MM.1S (cell line): ENCODE data around the gene C2CD3.

ENCODE experiments used
- DNase-seq: peaks from one replicate; pipeline ENCODE4 v3.0.0-alpha.2; 2015
- H2AFZ ChIP-seq: fragments of 300-600 bp; sonication (generic); 2 replicates; pipeline ENCODE4 v1.6.0; 2016; ENCODE audit warnings: antibody characterized with exemption, low read length
- H3F3A ChIP-seq: fragments of 300-600 bp; sonication (generic); 2 replicates; pipeline ENCODE4 v1.6.1; 2016; ENCODE audit warnings: mild to moderate bottlenecking, antibody characterized with exemption, low read length, moderate library complexity, mixed read lengths; ENCODE audit not compliant: insufficient read depth
- H3K27ac ChIP-seq: fragments of 300-600 bp; sonication (generic); 2 replicates; pipeline ENCODE4 v1.5.1; 2016; ENCODE audit warnings: mild to moderate bottlenecking, low read length
- H3K27me3 ChIP-seq: fragments of 300-600 bp; sonication (generic); replicated peaks from 2 replicates; pipeline ENCODE4 v1.6.0; 2016; ENCODE audit warnings: low read length; ENCODE audit not compliant: insufficient read depth
- H3K36me3 ChIP-seq: fragments of 300-600 bp; sonication (generic); replicated peaks from 2 replicates; pipeline ENCODE4 v1.6.1; 2016; ENCODE audit warnings: mild to moderate bottlenecking, low read length, mixed read lengths; ENCODE audit not compliant: insufficient read depth
- H3K4me1 ChIP-seq: fragments of 300-600 bp; sonication (generic); 2 replicates; pipeline ENCODE4 v1.6.1; 2016; ENCODE audit warnings: low read length, mixed read lengths
- H3K4me2 ChIP-seq: fragments of 300-600 bp; sonication (generic); 2 replicates; pipeline ENCODE4 v1.6.0; 2016; ENCODE audit warnings: low read depth, low read length
- H3K4me3 ChIP-seq: fragments of 300-600 bp; sonication (generic); 2 replicates; pipeline ENCODE4 v1.5.1; 2016; ENCODE audit warnings: low read length, mixed read lengths
- H3K79me2 ChIP-seq: fragments of 300-600 bp; sonication (generic); 2 replicates; pipeline ENCODE4 v1.6.1; 2016; ENCODE audit warnings: mixed run types, low read length, mixed read lengths
- H3K9ac ChIP-seq: fragments of 300-600 bp; sonication (generic); 2 replicates; pipeline ENCODE4 v1.6.1; 2016; ENCODE audit warnings: low read length, mixed read lengths
- H3K9me2 ChIP-seq: fragments of 300-600 bp; sonication (generic); replicated peaks from 2 replicates; pipeline ENCODE4 v1.6.1; 2016; ENCODE audit warnings: mild to moderate bottlenecking, low read length, mixed read lengths; ENCODE audit not compliant: insufficient read depth
- H3K9me3 ChIP-seq: fragments of 300-600 bp; sonication (generic); replicated peaks from 2 replicates; pipeline ENCODE4 v1.6.1; 2016; ENCODE audit warnings: mild to moderate bottlenecking, low read length, mixed read lengths; ENCODE audit not compliant: insufficient read depth
- H4K20me1 ChIP-seq: fragments of 300-600 bp; sonication (generic); 2 replicates; pipeline ENCODE4 v1.6.1; 2016; ENCODE audit warnings: mild to moderate bottlenecking, low read length, moderate library complexity, mixed read lengths; ENCODE audit not compliant: insufficient read depth
- CTCF ChIP-seq: fragments of 300-600 bp; sonication (generic); IDR thresholded peaks from 2 replicates; pipeline ENCODE4 v1.5.1; 2016; ENCODE audit warnings: antibody characterized with exemption, low read length, mixed read lengths
- EZH2 ChIP-seq: fragments of 300-600 bp; sonication (generic); optimal IDR thresholded peaks from 2 replicates; pipeline ENCODE3; 2017; ENCODE audit warnings: low read depth, mild to moderate bottlenecking, antibody characterized with exemption, low read length, mixed read lengths
- EZH2phosphoT487 ChIP-seq: fragments of 300-600 bp; sonication (generic); IDR thresholded peaks from 2 replicates; pipeline ENCODE4 v1.6.1; 2018; ENCODE audit warnings: antibody characterized with exemption, low read length

The C2CD3 gene

DNA sequence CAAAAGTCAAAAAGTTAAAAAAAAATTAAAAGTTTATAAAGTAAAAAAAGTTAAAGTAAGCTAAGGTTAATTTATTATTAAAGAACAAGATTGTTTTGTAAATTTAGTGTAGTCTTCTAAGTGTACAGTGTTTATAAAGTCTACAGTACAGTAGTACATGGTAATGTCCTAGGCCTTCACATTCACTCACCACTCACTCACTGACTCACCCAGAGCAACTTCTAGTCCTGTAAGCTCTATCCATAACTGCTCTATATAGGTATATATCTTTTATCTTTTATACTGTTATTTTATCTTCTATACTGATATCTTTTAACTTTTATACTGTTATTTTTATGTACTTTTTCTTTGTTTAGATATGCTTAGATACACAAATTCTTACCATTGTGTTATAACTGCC, 11.2 kb downstream of the C2CD3 start:
- no peak overlapping the region for H3K27ac ChIP-seq
- no peak overlapping the region for H3K4me3 ChIP-seq
- H3F3A ChIP-seq: no peaks in the 10 kb centered on the region
- no peaks in the 10 kb centered on the region for H3K9me3 ChIP-seq
- H4K20me1 ChIP-seq: no peaks in the 10 kb centered on the region
- H3K4me2 ChIP-seq: no peak overlapping the region
- DNase-seq: no peak
- no peaks in the 10 kb centered on the region for H3K79me2 ChIP-seq
- TF ChIP-seq EZH2 (no peak), EZH2phosphoT487 (no peak), CTCF (no peak)
- no peaks in the 10 kb centered on the region for H3K4me1 ChIP-seq
- H3K9me2 ChIP-seq: no peaks in the 10 kb centered on the region
- no peak overlapping the region for H3K9ac ChIP-seq
- no peaks in the 10 kb centered on the region for H3K27me3 ChIP-seq
- no peak overlapping the region for H2AFZ ChIP-seq
- peaks cover 2% of the 10 kb centered on the region; the same call in 1 of the 2 replicates for H3K36me3 ChIP-seq

DNA sequence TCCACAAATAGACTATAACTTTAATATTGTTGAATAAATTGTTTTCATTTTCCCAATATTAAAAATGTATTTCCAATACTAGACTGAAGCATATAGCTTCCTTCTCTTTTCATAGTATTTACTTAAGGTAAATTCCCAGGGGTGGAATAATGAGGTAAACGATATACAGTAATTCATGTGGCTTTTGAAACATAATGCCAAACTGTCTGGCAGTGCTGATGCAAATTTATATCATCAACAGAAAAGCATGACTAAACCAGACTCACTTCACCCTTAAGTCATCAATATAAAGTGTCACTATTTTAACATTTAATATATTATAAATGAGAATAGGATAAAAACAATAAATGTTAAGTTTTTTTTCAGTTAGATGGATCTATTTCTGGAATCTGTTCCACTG, 13.6 kb downstream of the C2CD3 start:
- no peak overlapping the region for H3K4me3 ChIP-seq
- no peaks in the 10 kb centered on the region for H3K9me3 ChIP-seq
- no peaks in the 10 kb centered on the region for H3K4me1 ChIP-seq
- TF ChIP-seq EZH2 (no peak), CTCF (no peak), EZH2phosphoT487 (no peak)
- H3F3A ChIP-seq: no peaks in the 10 kb centered on the region
- no peaks in the 10 kb centered on the region for H3K27me3 ChIP-seq
- DNase-seq: no peak
- H3K9me2 ChIP-seq: no peaks in the 10 kb centered on the region
- H3K27ac ChIP-seq: no peak overlapping the region
- H3K4me2 ChIP-seq: no peak overlapping the region
- H3K36me3 ChIP-seq: no peaks in the 10 kb centered on the region
- H2AFZ ChIP-seq: no peak overlapping the region
- no peaks in the 10 kb centered on the region for H4K20me1 ChIP-seq
- no peaks in the 10 kb centered on the region for H3K79me2 ChIP-seq
- H3K9ac ChIP-seq: no peak overlapping the region

- Histone ChIP-seq H3K9me2 (no peaks in the 10 kb centered on the region), H3K9me3 (no peaks in the 10 kb centered on the region), H3K4me2 (no peak overlapping the region), H3K27ac (no peak overlapping the region), H3K4me3 (no peak overlapping the region), H3K79me2 (no peaks in the 10 kb centered on the region), H4K20me1 (no peaks in the 10 kb centered on the region), H2AFZ (no peak overlapping the region), H3F3A (no peaks in the 10 kb centered on the region), H3K27me3 (no peaks in the 10 kb centered on the region), H3K9ac (no peak overlapping the region), H3K4me1 (no peaks in the 10 kb centered on the region), H3K36me3 (no peaks in the 10 kb centered on the region)
- no peak for TF ChIP-seq EZH2phosphoT487
- TF ChIP-seq CTCF: no peak
- TF ChIP-seq EZH2: no peak
- DNase-seq: no peak
These were observed 16.1 kb downstream of the C2CD3 start for GRCh38 chr11:74154620-74155281.
